Measurements from ENCODE around the gene CEP120. TPM values are rescaled to one million over a fixed set of nuclear protein-coding genes. Genes with fewer than 3 reads are reported as not detected.

The CEP120 gene
- total and polyA plus RNA-seq, 2 experiments from 2014 or later = 7.5 to 16.4 TPM

GRCh38 chr5:123398058-123398733 lies 25.0 kb downstream of the CEP120 start:
- 84 to 89% methylated on average over 1 of the region's 1 CpG for WGBS, 2 experiments (ENCODE audit: low coverage in 1 of 2, low lambda C conversion rate in 2 of 2, missing lambda C conversion rate in 2 of 2)
- no peak for DNase-seq
- Histone ChIP-seq H3F3A (ENCODE audit: insufficient read depth) (no peaks in the 10 kb centered on the region), H2AFZ (no peak overlapping the region), H4K20me1 (ENCODE audit: insufficient read depth) (no peaks in the 10 kb centered on the region), H3K4me1 (ENCODE audit: insufficient read depth) (no peaks in the 10 kb centered on the region), H3K79me2 (ENCODE audit: insufficient read depth) (no peaks in the 10 kb centered on the region), H3K27ac (no peak overlapping the region), H3K9me3 (ENCODE audit: low read depth) (no peaks in the 10 kb centered on the region), H3K36me3 (ENCODE audit: low read depth) (peaks cover 18% of the 10 kb centered on the region), H3K4me2 (ENCODE audit: unreplicated experiment) (no peak overlapping the region), H3K27me3 (replicated peaks; ENCODE audit: insufficient read depth) (no peaks in the 10 kb centered on the region), H3K9me2 (ENCODE audit: insufficient read depth) (no peaks in the 10 kb centered on the region), H3K9ac (no peak overlapping the region), H3K4me3 (no peak overlapping the region)
- TF ChIP-seq EZH2phosphoT487 (IDR thresholded peaks at IDR 0.05; ENCODE audit: insufficient read depth, low read depth) (no peak), EZH2 (IDR thresholded peaks at IDR 0.05; ENCODE audit: insufficient read depth, poor library complexity, severe bottlenecking) (no peak)
- in situ Hi-C loops (cut with MboI) = no loop called here

- 96 to 99% methylated on average over 3 of the region's 3 CpGs for WGBS, 2 experiments (ENCODE audit: low coverage in 1 of 2, low lambda C conversion rate in 2 of 2, missing lambda C conversion rate in 2 of 2)
- DNase-seq = no peak
Measured at GRCh38 chr5:123397538-123397937, 25.7 kb downstream of the CEP120 start.

DNA sequence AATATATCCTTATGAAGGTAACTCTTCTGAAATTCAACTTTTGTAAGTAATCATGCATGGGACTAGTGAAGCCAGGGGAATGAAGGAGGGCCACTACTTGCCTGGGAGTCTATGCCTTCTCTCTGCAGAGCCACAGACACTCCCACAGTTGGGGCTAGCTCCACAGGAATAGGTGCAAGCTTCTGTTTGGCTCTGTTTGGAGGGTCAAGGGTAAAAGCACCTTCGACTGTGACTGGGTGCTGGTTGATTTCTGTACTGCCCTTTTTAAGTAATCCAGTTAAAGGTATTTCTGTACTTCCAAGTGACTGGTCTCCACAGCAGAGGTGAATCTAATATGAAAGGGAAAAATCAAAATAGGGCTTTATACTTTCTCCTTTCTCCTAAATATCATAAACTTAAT lies 32.2 kb downstream of the CEP120 start:
- H4K20me1 ChIP-seq (ENCODE audit: insufficient read depth) = no peaks in the 10 kb centered on the region
- no peak overlapping the region for H3K4me3 ChIP-seq
- H3K9ac ChIP-seq = no peak overlapping the region
- no peak overlapping the region for H3K4me2 ChIP-seq (ENCODE audit: unreplicated experiment)
- H3K27ac ChIP-seq = no peak overlapping the region
- no peak for TF ChIP-seq EZH2phosphoT487 (IDR thresholded peaks at IDR 0.05; ENCODE audit: insufficient read depth, low read depth)
- no peak for TF ChIP-seq EZH2 (IDR thresholded peaks at IDR 0.05; ENCODE audit: insufficient read depth, poor library complexity, severe bottlenecking)
- H3F3A ChIP-seq (ENCODE audit: insufficient read depth) = no peaks in the 10 kb centered on the region
- H3K9me3 ChIP-seq (ENCODE audit: low read depth) = no peaks in the 10 kb centered on the region
- peaks cover 34% of the 10 kb centered on the region for H3K36me3 ChIP-seq (ENCODE audit: low read depth)
- no peaks in the 10 kb centered on the region for H3K9me2 ChIP-seq (ENCODE audit: insufficient read depth)
- no peak overlapping the region for H2AFZ ChIP-seq
- H3K27me3 ChIP-seq (replicated peaks; ENCODE audit: insufficient read depth) = no peaks in the 10 kb centered on the region
- in situ Hi-C loops (cut with MboI) = no loop called here
- no peak for DNase-seq
- H3K4me1 ChIP-seq (ENCODE audit: insufficient read depth) = no peaks in the 10 kb centered on the region
- WGBS, 2 experiments (ENCODE audit: low coverage in 1 of 2, low lambda C conversion rate in 2 of 2, missing lambda C conversion rate in 2 of 2) = 91 to 100% methylated on average over 1 of the region's 1 CpG
- no peaks in the 10 kb centered on the region for H3K79me2 ChIP-seq (ENCODE audit: insufficient read depth)

More at GRCh38 chr5:123397538-123397937, 25.7 kb downstream of the CEP120 start:
- Histone ChIP-seq H3F3A (ENCODE audit: insufficient read depth) (no peaks in the 10 kb centered on the region), H3K27ac (no peak overlapping the region), H2AFZ (no peak overlapping the region), H3K36me3 (ENCODE audit: low read depth) (peaks cover 17% of the 10 kb centered on the region; the same call in 1 of the 2 replicates), H3K9ac (no peak overlapping the region), H3K27me3 (replicated peaks; ENCODE audit: insufficient read depth) (no peaks in the 10 kb centered on the region), H4K20me1 (ENCODE audit: insufficient read depth) (no peaks in the 10 kb centered on the region), H3K4me1 (ENCODE audit: insufficient read depth) (no peaks in the 10 kb centered on the region), H3K4me3 (no peak overlapping the region), H3K9me3 (ENCODE audit: low read depth) (no peaks in the 10 kb centered on the region), H3K79me2 (ENCODE audit: insufficient read depth) (no peaks in the 10 kb centered on the region), H3K9me2 (ENCODE audit: insufficient read depth) (no peaks in the 10 kb centered on the region), H3K4me2 (ENCODE audit: unreplicated experiment) (no peak overlapping the region)
- in situ Hi-C loops (cut with MboI) = no loop called here
- TF ChIP-seq EZH2phosphoT487 (IDR thresholded peaks at IDR 0.05; ENCODE audit: insufficient read depth, low read depth) (no peak), EZH2 (IDR thresholded peaks at IDR 0.05; ENCODE audit: insufficient read depth, poor library complexity, severe bottlenecking) (no peak)

DNA sequence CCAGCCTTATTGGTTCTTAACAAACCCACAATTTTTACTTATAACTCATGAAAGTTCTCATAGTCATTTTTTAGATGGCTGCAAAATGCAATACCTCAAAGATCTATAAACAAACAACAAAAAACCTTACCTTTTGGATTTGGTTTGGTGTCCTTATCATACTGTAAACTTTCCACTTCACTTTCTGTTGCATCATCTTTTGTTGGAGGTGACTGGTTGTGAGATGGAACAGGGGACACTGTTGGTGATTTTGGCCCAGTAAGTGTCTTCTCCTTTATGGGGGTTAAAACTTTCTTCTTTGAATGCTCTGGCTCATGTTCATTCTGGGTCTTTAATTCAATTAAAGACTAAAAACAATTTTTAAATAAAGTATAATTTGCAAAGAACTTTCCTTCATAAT lies 33.4 kb downstream of the CEP120 start:
- Histone ChIP-seq H4K20me1 (ENCODE audit: insufficient read depth) (no peaks in the 10 kb centered on the region), H3K36me3 (ENCODE audit: low read depth) (peaks cover 34% of the 10 kb centered on the region), H3K9ac (no peak overlapping the region), H2AFZ (no peak overlapping the region), H3K4me2 (ENCODE audit: unreplicated experiment) (no peak overlapping the region), H3K79me2 (ENCODE audit: insufficient read depth) (no peaks in the 10 kb centered on the region), H3K4me1 (ENCODE audit: insufficient read depth) (no peaks in the 10 kb centered on the region), H3K9me3 (ENCODE audit: low read depth) (no peaks in the 10 kb centered on the region), H3F3A (ENCODE audit: insufficient read depth) (no peaks in the 10 kb centered on the region), H3K27me3 (replicated peaks; ENCODE audit: insufficient read depth) (no peaks in the 10 kb centered on the region), H3K9me2 (ENCODE audit: insufficient read depth) (no peaks in the 10 kb centered on the region), H3K4me3 (no peak overlapping the region), H3K27ac (no peak overlapping the region)
- DNase-seq = no peak
- TF ChIP-seq EZH2 (IDR thresholded peaks at IDR 0.05; ENCODE audit: insufficient read depth, poor library complexity, severe bottlenecking) = no peak
- TF ChIP-seq EZH2phosphoT487 (IDR thresholded peaks at IDR 0.05; ENCODE audit: insufficient read depth, low read depth) = no peak
- in situ Hi-C loops (cut with MboI) = no loop called here
